GM12878 (cell line): Measurements from ENCODE around the gene CFAP53. TPM values are rescaled to one million over a fixed set of nuclear protein-coding genes. Genes with fewer than 3 reads are reported as not detected.

Source experiments
- ATAC-seq: fragments of 200-7000 bp; cut with Tn5 transposase; 3 replicates; pipeline ENCODE4 v1.9.1; 2020; ENCODE audit warnings: mild to moderate bottlenecking, moderate library complexity
- BruUV-seq: library from RNA; stranded (reverse); fragments of 400-500 nt; replicated peaks from 2 replicates; lab custom pipeline; 2021; lab: Mats Ljungman, UMichigan
- CTCF ChIA-PET: fragments of 300-600 bp; sonication (Branson Sonifier 250); formaldehyde crosslinking; extraction: SDS; loops from one replicate; lab custom pipeline; 2021; ENCODE audit warnings: inconsistent platforms; lab: Yijun Ruan, JAX
- POLR2A ChIA-PET: fragments of 350-600 bp; formaldehyde crosslinking; extraction: SDS; loops from one replicate; lab custom pipeline; 2021; ENCODE audit warnings: inconsistent platforms; lab: Charles Lee
- RAD21 ChIA-PET: fragments of 300-600 bp; sonication (Branson Sonifier 250); formaldehyde crosslinking; loops from one replicate; lab custom pipeline; 2023; ENCODE audit warnings: antibody characterized with exemption; ENCODE audit not compliant: unreplicated experiment; lab: Charles Lee
- SMC1A ChIA-PET: fragments of 300-600 bp; sonication (Branson Sonifier 250); formaldehyde crosslinking; loops from one replicate; lab custom pipeline; 2023; ENCODE audit not compliant: unreplicated experiment, uncharacterized antibody; lab: Charles Lee
- DNase-seq: peaks from one replicate; pipeline ENCODE4 v3.0.0-alpha.2; 2011; ENCODE audit warnings: low read depth, low spot score
- FAIRE-seq: peaks from 3 replicates; lab custom pipeline; 2011; peaks lifted over from hg19 to GRCh38; lab: Jason Lieb, UNC
- H2AFZ ChIP-seq: 2 replicates; pipeline ENCODE4 v1.6.0; 2011; ENCODE audit warnings: low read depth, low read length, control low read depth; ENCODE audit not compliant: control insufficient read depth
- H3K27ac ChIP-seq: 2 replicates; pipeline ENCODE4 v1.5.1; 2011; ENCODE audit warnings: control low read depth; ENCODE audit not compliant: control insufficient read depth, insufficient read depth
- H3K27me3 ChIP-seq, 2 experiments: replicated peaks in 1 of 2; 2 replicates each; pipeline versions ENCODE4 v1.6.0 to v1.6.1; 2011; ENCODE audit warnings: low read length in 1 of 2; ENCODE audit not compliant: control insufficient read depth in 2 of 2, insufficient read depth in 2 of 2
- H3K36me3 ChIP-seq, 2 experiments: 2 replicates each; pipeline ENCODE4 v1.5.1; 2011; ENCODE audit warnings: low read length in 1 of 2; ENCODE audit not compliant: control insufficient read depth in 2 of 2, insufficient read depth in 2 of 2
- H3K4me1 ChIP-seq: 2 replicates; pipeline ENCODE4 v1.6.1; 2011; ENCODE audit warnings: mild to moderate bottlenecking, low read length, moderate library complexity, mixed read lengths; ENCODE audit not compliant: control insufficient read depth, insufficient read depth
- H3K4me2 ChIP-seq: 2 replicates; pipeline ENCODE4 v1.6.0; 2011; ENCODE audit warnings: control low read depth; ENCODE audit not compliant: control insufficient read depth, insufficient read depth
- H3K4me3 ChIP-seq: fragments of 200-600 bp; sonication (generic); 2 replicates; pipeline ENCODE4 v1.5.1; 2016
- H3K79me2 ChIP-seq: 2 replicates; pipeline ENCODE4 v1.6.0; 2011; ENCODE audit warnings: low read length; ENCODE audit not compliant: control insufficient read depth, insufficient read depth
- H3K9ac ChIP-seq: 2 replicates; pipeline ENCODE4 v1.8.0; 2011; ENCODE audit warnings: low read length, control low read depth, mixed read lengths; ENCODE audit not compliant: control insufficient read depth, insufficient read depth
- H3K9me3 ChIP-seq: replicated peaks from 3 replicates; pipeline ENCODE4 v1.5.1; 2011; ENCODE audit warnings: mild to moderate bottlenecking, low read length; ENCODE audit not compliant: control insufficient read depth, insufficient read depth
- H4K20me1 ChIP-seq: 2 replicates; pipeline ENCODE4 v1.6.0; 2011; ENCODE audit not compliant: control insufficient read depth, insufficient read depth
- CHD4 ChIP-seq: fragments of 200-600 bp; sonication (generic); IDR thresholded peaks from 2 replicates; pipeline ENCODE4 v1.6.1; 2016; ENCODE audit warnings: mild to moderate bottlenecking
- DPF2 ChIP-seq: fragments of 450-650 bp; IDR thresholded peaks from 2 replicates; pipeline ENCODE4 v1.6.1; 2017; ENCODE audit warnings: mild to moderate bottlenecking
- ESRRA ChIP-seq: IDR thresholded peaks from 2 replicates; pipeline ENCODE4 v1.6.1; 2012; ENCODE audit warnings: mild to moderate bottlenecking, low read length, improper control_type of control experiment
- GATAD2B ChIP-seq: fragments of 450-650 bp; conservative IDR thresholded peaks from 2 replicates; pipeline ENCODE4 v1.6.1; 2017; ENCODE audit warnings: low read depth, mild to moderate bottlenecking, moderate library complexity
- IKZF2 ChIP-seq, 2 experiments: fragments of 450-650 bp; IDR thresholded peaks; 2 replicates each; pipeline ENCODE4 v1.6.1; 2017; ENCODE audit warnings: mild to moderate bottlenecking in 2 of 2, moderate library complexity in 2 of 2
- KAT2A ChIP-seq: conservative IDR thresholded peaks from 2 replicates; pipeline ENCODE4 v1.6.1; 2011; ENCODE audit warnings: low read depth, low read length; ENCODE audit not compliant: control insufficient read depth
- LARP7 ChIP-seq: fragments of 450-650 bp; IDR thresholded peaks from 2 replicates; pipeline ENCODE4 v1.6.1; 2017; ENCODE audit warnings: mild to moderate bottlenecking
- POLR2A ChIP-seq: IDR thresholded peaks from 2 replicates; pipeline ENCODE4 v1.6.1; 2011; ENCODE audit warnings: low read depth, mild to moderate bottlenecking, low read length
- RAD21 ChIP-seq: IDR thresholded peaks from 2 replicates; pipeline ENCODE4 v1.6.1; 2011; ENCODE audit warnings: mild to moderate bottlenecking, low read depth, low read length, moderate library complexity; ENCODE audit not compliant: insufficient read depth
- SIX5 ChIP-seq: IDR thresholded peaks from 2 replicates; pipeline ENCODE4 v1.6.1; 2011; ENCODE audit warnings: mild to moderate bottlenecking, low read depth, low read length, moderate library complexity; ENCODE audit not compliant: severe bottlenecking
- SMC3 ChIP-seq: IDR thresholded peaks from 2 replicates; pipeline ENCODE4 v1.6.1; 2011; ENCODE audit warnings: low read length, improper control_type of control experiment, borderline replicate concordance
- SP1 ChIP-seq: IDR thresholded peaks from one replicate; pipeline ENCODE4 v1.6.1; 2011; ENCODE audit warnings: low read depth, low read length
- TAF1 ChIP-seq: IDR thresholded peaks from 2 replicates; pipeline ENCODE4 v1.6.1; 2011; ENCODE audit warnings: mild to moderate bottlenecking, low read depth, low read length, borderline replicate concordance
- whole genome bisulfite sequencing: methylation state at CpG from one replicate; pipeline ENCODE4 v1.1.6; 2016; ENCODE audit warnings: low lambda C conversion rate; ENCODE audit not compliant: insufficient replicate concordance, insufficient coverage; ENCODE audit errors: missing lambda C conversion rate; 5-methylcytosine and 5-hydroxymethylcytosine counted together
- in situ Hi-C: fragments of 300-500 bp; cut with MboI; formaldehyde crosslinking; loops from 9 replicates; pipeline ENCODE4 v1.14.3; 2018; ENCODE audit warnings: mixed read lengths
- intact Hi-C: fragments of 100-400 bp; cut with micrococcal nuclease; formaldehyde crosslinking; loops from one replicate; pipeline ENCODE4 v1.14.2; 2022; ENCODE audit not compliant: unreplicated experiment
- polyA plus RNA-seq, 11 experiments: library from polyadenylated mRNA; depleted of rRNA in 4 of 11; unstranded in 6 of 11; stranded (reverse) in 5 of 11; fragments of >200 nt; fragmentation: Nextera tagmentation in 4 of 11; fragmentation: Illumina TruSeq in 1 of 11; extraction: Ambion mirVana in 4 of 11; extraction: Trizol in 1 of 11; gene quantifications; 1 replicate in 1 of 11; 2 replicates in 10 of 11; pipeline versions ENCODE4 v1.2.1 to v1.2.3, GENCODE V29; 2011 to 2016; ENCODE audit warnings: inconsistent platforms in 2 of 11, missing spikeins in 2 of 11, low read depth in 1 of 11
- total RNA-seq, 4 experiments: library from RNA; depleted of rRNA in 3 of 4; stranded (reverse); fragments of >200 nt in 3 of 4; fragmentation: Illumina TruSeq in 1 of 4; extraction: Trizol in 1 of 4; gene quantifications; 2 replicates each; pipeline versions ENCODE4 v1.2.1 to v1.2.3, GENCODE V29; 2013 to 2021
- TF ChIP-seq, protein P1 (sequence below): fragments of 450-650 bp; IDR thresholded peaks from 2 replicates; pipeline ENCODE4 v1.6.1; 2017; ENCODE audit warnings: mild to moderate bottlenecking, moderate library complexity
- TF ChIP-seq, protein P2 (sequence below): fragments of 450-650 bp; conservative IDR thresholded peaks from 2 replicates; pipeline ENCODE4 v1.6.1; 2017; ENCODE audit warnings: mild to moderate bottlenecking, moderate library complexity
- TF ChIP-seq, protein P3 (sequence below): fragments of 450-650 bp; IDR thresholded peaks from 2 replicates; pipeline ENCODE4 v1.6.1; 2018; ENCODE audit warnings: mild to moderate bottlenecking, low read depth, moderate library complexity; ENCODE audit not compliant: partially characterized antibody

Gene CFAP53
- total and polyA plus RNA-seq, 10 of the 15 experiments (the other 5 are each of a cell fraction or from before 2014, with no cell fraction given), result 0.05 to 0.31 (median 0.12) TPM; not detected in 1

DNA sequence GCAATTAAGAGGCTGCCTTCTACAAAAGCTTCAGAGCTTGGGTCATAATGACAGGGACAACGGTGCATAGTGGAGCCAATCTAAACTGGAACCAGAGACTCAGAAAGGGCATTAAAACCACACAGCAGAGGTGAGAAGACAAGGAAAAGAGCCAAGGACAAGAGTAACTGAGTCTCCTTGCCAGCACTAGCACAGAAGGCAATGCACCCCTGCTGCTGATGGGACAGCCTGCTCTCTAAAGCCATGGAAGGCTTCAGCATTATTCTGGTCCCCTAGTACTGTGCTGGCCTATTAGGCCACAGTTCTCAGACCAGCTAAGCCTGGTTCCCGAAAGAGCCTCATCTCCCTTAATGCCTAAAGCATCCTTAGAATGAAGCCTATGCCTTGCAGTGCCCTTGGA lies 86.8 kb downstream of the CFAP53 start:
- no peak for FAIRE-seq

More for the DNA sequence above, 86.8 kb downstream of the CFAP53 start:
- Histone ChIP-seq H3K4me3 (no peak overlapping the region), H3K4me1 (no peaks in the 10 kb centered on the region), H2AFZ (no peak overlapping the region), H3K4me2 (no peak overlapping the region), H3K9me3 (no peaks in the 10 kb centered on the region; the same call in 2 of the 3 replicates), H3K36me3 (no peaks in the 10 kb centered on the region), H3K79me2 (no peaks in the 10 kb centered on the region), H3K27ac (no peak overlapping the region), H3K9ac (no peak overlapping the region), H4K20me1 (no peaks in the 10 kb centered on the region), H3K27me3 (peaks cover 0 to 4% of the 10 kb centered on the region in 2 experiments; a peak in 1 of 4 replicates)
- in situ Hi-C loops (no loop called here), intact Hi-C loops (no loop called here)
- WGBS, result 5% methylated on average over 2 of the region's 2 CpGs
- ChIA-PET SMC1A (interaction anchor here (1.1 to 7.3 kb wide), 5 partner anchors 10 to 50 kb away, joined by 3 to 49 read pairs (median 4); no protein-coding TSS in a partner anchor), RAD21 (interaction anchor here (1.0 to 2.0 kb wide), 3 partner anchors 10 to 37 kb away, joined by 3 to 5 read pairs (median 3); no protein-coding TSS in a partner anchor), POLR2A (no interaction called here), CTCF (no interaction called here)
- no peak for DNase-seq
- TF ChIP-seq SMC3 (no peak), TAF1 (no peak), POLR2A (no peak), SP1 (no peak), ESRRA (no peak), KAT2A (no peak), SIX5 (no peak), LARP7 (no peak), GATAD2B (no peak), IKZF2 (IDR thresholded peaks at IDR 0.05) (no peak), DPF2 (no peak), CHD4 (no peak), RAD21 (no peak)
- TF ChIP-seq, protein P1, sequence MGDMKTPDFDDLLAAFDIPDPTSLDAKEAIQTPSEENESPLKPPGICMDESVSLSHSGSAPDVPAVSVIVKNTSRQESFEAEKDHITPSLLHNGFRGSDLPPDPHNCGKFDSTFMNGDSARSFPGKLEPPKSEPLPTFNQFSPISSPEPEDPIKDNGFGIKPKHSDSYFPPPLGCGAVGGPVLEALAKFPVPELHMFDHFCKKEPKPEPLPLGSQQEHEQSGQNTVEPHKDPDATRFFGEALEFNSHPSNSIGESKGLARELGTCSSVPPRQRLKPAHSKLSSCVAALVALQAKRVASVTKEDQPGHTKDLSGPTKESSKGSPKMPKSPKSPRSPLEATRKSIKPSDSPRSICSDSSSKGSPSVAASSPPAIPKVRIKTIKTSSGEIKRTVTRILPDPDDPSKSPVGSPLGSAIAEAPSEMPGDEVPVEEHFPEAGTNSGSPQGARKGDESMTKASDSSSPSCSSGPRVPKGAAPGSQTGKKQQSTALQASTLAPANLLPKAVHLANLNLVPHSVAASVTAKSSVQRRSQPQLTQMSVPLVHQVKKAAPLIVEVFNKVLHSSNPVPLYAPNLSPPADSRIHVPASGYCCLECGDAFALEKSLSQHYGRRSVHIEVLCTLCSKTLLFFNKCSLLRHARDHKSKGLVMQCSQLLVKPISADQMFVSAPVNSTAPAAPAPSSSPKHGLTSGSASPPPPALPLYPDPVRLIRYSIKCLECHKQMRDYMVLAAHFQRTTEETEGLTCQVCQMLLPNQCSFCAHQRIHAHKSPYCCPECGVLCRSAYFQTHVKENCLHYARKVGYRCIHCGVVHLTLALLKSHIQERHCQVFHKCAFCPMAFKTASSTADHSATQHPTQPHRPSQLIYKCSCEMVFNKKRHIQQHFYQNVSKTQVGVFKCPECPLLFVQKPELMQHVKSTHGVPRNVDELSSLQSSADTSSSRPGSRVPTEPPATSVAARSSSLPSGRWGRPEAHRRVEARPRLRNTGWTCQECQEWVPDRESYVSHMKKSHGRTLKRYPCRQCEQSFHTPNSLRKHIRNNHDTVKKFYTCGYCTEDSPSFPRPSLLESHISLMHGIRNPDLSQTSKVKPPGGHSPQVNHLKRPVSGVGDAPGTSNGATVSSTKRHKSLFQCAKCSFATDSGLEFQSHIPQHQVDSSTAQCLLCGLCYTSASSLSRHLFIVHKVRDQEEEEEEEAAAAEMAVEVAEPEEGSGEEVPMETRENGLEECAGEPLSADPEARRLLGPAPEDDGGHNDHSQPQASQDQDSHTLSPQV, result no peak
- TF ChIP-seq, protein P2, sequence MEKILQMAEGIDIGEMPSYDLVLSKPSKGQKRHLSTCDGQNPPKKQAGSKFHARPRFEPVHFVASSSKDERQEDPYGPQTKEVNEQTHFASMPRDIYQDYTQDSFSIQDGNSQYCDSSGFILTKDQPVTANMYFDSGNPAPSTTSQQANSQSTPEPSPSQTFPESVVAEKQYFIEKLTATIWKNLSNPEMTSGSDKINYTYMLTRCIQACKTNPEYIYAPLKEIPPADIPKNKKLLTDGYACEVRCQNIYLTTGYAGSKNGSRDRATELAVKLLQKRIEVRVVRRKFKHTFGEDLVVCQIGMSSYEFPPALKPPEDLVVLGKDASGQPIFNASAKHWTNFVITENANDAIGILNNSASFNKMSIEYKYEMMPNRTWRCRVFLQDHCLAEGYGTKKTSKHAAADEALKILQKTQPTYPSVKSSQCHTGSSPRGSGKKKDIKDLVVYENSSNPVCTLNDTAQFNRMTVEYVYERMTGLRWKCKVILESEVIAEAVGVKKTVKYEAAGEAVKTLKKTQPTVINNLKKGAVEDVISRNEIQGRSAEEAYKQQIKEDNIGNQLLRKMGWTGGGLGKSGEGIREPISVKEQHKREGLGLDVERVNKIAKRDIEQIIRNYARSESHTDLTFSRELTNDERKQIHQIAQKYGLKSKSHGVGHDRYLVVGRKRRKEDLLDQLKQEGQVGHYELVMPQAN, result no peak
- TF ChIP-seq, protein P3, sequence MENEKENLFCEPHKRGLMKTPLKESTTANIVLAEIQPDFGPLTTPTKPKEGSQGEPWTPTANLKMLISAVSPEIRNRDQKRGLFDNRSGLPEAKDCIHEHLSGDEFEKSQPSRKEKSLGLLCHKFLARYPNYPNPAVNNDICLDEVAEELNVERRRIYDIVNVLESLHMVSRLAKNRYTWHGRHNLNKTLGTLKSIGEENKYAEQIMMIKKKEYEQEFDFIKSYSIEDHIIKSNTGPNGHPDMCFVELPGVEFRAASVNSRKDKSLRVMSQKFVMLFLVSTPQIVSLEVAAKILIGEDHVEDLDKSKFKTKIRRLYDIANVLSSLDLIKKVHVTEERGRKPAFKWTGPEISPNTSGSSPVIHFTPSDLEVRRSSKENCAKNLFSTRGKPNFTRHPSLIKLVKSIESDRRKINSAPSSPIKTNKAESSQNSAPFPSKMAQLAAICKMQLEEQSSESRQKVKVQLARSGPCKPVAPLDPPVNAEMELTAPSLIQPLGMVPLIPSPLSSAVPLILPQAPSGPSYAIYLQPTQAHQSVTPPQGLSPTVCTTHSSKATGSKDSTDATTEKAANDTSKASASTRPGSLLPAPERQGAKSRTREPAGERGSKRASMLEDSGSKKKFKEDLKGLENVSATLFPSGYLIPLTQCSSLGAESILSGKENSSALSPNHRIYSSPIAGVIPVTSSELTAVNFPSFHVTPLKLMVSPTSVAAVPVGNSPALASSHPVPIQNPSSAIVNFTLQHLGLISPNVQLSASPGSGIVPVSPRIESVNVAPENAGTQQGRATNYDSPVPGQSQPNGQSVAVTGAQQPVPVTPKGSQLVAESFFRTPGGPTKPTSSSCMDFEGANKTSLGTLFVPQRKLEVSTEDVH, result no peak
- ATAC-seq, result no peak
- BruUV-seq, result no TSS peak
